Neural progenitor cell (in vitro differentiated cells): ENCODE results near the gene COL4A2.

Experiments
- CTCF ChIP-seq: fragments of 200-600 bp; sonication (generic); IDR thresholded peaks from 2 replicates; pipeline ENCODE4 v1.5.1; 2017; ENCODE audit warnings: antibody characterized with exemption, mild to moderate bottlenecking
- EZH2 ChIP-seq: fragments of 200-600 bp; sonication (generic); IDR thresholded peaks from 2 replicates; pipeline ENCODE4 v1.6.1; 2017; ENCODE audit warnings: antibody characterized with exemption, mild to moderate bottlenecking, moderate library complexity
- EZH2phosphoT487 ChIP-seq: fragments of 200-600 bp; sonication (generic); IDR thresholded peaks from 2 replicates; pipeline ENCODE4 v1.6.1; 2017; ENCODE audit warnings: antibody characterized with exemption

- TF ChIP-seq CTCF (no peak), EZH2 (no peak), EZH2phosphoT487 (no peak)
Observed at GRCh38 chr13:110506396-110506795, 199.3 kb downstream of the COL4A2 start.
